Retinal pigment epithelial cell (primary cell): Measurements from ENCODE around the gene POLR3B.

Source experiments
- DNase-seq: peaks from one replicate; pipeline ENCODE4 v3.0.0-alpha.2; 2010; ENCODE audit warnings: low read depth
- H3K4me3 ChIP-seq: 2 replicates; pipeline ENCODE4 v1.5.1; 2011; ENCODE audit warnings: mild to moderate bottlenecking, low read length, control low read depth, moderate library complexity
- TF ChIP-seq, protein P1 (sequence below): conservative IDR thresholded peaks from 2 replicates; pipeline ENCODE4 v1.5.1; 2011; ENCODE audit warnings: low read depth, low read length, control low read depth, inconsistent platforms

POLR3B gene

DNA sequence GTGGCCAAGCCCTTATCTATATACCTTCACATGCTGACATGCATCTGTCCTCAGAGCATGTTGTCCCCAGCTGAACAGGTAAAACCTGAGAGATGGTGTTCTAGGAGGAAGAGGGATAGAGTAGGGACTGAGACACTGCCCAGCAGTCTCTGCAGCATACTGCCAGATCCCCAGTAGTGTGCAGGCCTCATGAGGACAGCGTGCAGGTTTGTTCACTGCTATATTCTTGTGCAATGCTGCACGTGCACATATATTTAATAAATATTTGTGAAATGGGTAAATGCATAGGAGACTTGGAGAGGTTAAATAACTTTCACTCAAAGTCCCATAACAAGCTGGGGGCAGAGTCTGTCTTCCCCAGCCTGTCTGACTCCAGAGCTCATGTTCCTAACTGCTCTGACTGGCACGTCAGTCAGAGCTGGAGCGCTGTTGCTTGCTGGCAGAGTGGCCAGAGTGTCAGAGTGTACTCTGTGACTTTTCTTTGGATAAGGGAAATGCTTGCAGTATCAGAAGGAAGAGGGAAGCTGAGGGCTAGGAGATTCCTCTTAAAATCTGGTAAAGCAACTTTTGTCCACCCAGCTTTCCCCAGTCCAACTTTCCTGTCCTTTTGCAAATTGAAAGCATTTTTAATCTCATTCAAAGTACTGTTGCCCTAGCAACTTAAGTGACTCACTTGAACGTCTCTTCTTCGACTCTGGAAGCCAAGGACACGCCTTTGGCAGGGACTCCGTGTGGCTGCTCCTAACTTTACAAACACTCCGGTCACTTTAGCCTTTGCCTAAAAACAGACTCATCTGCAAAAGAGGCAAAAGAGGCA is 14.9 kb upstream of the POLR3B start:
- DNase-seq: no peak
- no peak overlapping the region for H3K4me3 ChIP-seq
- TF ChIP-seq, protein P1, sequence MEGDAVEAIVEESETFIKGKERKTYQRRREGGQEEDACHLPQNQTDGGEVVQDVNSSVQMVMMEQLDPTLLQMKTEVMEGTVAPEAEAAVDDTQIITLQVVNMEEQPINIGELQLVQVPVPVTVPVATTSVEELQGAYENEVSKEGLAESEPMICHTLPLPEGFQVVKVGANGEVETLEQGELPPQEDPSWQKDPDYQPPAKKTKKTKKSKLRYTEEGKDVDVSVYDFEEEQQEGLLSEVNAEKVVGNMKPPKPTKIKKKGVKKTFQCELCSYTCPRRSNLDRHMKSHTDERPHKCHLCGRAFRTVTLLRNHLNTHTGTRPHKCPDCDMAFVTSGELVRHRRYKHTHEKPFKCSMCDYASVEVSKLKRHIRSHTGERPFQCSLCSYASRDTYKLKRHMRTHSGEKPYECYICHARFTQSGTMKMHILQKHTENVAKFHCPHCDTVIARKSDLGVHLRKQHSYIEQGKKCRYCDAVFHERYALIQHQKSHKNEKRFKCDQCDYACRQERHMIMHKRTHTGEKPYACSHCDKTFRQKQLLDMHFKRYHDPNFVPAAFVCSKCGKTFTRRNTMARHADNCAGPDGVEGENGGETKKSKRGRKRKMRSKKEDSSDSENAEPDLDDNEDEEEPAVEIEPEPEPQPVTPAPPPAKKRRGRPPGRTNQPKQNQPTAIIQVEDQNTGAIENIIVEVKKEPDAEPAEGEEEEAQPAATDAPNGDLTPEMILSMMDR: no peak

DNA sequence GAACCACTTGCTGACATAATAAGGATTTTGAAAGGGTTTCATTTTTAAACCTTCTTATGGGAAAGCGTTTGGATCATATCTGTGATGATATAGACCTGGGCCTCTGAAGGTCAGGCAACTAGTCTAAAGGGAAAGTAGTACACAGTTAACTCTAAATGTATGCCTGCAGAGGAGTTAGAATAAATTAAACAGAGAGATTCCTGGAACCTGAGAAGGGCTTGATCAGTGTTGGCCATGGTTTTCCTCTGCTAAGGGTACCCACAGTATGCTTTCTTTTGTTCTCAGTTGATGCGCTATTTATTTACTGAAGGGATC is 14.4 kb upstream of the POLR3B start:
- DNase-seq: no peak
- H3K4me3 ChIP-seq: no peak overlapping the region
- TF ChIP-seq, protein P1: no peak

DNA sequence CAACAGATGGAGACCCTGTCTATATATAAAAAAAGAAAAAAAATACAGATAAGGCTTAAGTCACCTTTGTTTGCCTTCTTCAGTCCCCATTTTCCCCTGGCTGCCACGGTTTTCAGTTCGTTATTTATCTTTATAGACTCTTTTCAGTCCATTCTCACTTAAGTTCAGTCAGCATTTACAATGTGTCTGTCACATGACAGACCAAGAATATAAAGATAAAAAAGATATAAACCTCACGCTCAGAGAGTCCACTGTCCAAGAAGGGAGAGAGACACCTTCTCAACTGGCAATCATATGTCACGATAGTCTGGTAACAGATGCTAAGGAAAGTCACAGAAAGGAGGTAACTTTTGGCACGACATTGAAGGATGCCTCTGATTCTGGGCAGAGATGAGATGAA is 13.4 kb upstream of the POLR3B start:
- no peak for DNase-seq
- TF ChIP-seq, protein P1: no peak
- H3K4me3 ChIP-seq: no peak overlapping the region

DNA sequence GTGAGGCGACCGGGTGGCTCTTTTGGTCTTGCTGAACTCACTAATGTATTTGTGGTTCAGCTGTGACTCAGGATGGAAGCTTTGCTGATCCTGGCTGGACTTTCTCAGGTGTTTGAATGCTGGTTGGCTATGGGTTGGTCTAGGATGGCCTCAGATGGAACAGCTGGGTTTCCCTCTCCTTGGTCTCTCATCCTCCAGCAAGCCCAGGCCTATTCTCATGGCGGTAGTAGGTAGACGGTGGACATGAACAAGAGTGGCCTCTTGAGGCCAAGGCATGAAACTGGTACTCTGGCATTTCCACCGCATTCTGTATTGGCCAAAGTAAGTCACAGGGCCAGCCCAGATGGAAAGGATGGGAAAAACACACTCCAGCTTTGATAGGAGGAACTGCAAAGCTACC is 11.8 kb upstream of the POLR3B start:
- H3K4me3 ChIP-seq: no peak overlapping the region
- no peak for DNase-seq
- TF ChIP-seq, protein P1: peak; percentile 57

DNA sequence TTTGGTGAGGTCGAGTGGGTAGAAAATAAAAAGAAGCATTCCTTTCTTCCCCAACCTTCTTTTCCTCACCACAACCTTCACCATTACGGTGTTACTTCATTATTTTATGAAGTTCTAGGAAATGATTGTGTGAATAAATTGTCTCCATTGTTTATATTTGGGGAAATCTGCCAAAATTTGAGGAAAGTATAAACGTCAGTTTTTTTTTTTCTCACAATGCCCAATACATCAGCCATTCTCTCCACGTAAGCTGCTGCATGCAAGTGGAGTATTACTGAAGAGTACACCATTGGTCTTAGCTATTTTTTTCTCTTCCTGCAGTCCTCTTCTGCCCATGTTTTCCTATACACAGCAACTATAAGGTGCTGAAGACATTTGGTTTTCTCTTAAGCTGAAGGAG is 9.1 kb upstream of the POLR3B start:
- TF ChIP-seq, protein P1: no peak
- H3K4me3 ChIP-seq: no peak overlapping the region
- no peak for DNase-seq

DNA sequence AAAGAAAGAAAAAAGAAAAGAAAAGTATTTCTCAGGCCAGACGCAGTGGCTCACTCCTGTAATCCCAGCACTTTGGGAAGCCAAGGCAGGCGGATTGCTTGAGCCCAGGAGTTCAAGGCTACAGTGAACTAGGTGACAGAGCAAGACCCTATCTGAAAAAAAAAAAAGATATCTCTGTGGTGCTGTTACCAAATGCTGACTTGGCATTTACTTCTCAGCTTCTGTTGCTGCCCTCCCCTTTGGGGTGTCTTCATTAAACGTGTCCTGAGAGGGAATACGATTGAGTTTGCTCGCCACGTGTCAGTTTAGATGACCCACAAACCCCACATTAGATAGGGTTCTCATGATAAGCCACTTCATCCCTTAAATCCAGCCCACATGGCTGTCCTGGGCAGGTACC is 4.4 kb upstream of the POLR3B start:
- no peak overlapping the region for H3K4me3 ChIP-seq
- DNase-seq: no peak
- TF ChIP-seq, protein P1: no peak
